NCI-H446 treated with DMSO at 0.1 percent for 48 hours (cell line): ENCODE results near the gene NCAPD3.

ENCODE experiments used
- DNase-seq: peaks from one replicate; lab custom pipeline; 2025; lab: John Stamatoyannopoulos, UW

NCAPD3 gene

DNA sequence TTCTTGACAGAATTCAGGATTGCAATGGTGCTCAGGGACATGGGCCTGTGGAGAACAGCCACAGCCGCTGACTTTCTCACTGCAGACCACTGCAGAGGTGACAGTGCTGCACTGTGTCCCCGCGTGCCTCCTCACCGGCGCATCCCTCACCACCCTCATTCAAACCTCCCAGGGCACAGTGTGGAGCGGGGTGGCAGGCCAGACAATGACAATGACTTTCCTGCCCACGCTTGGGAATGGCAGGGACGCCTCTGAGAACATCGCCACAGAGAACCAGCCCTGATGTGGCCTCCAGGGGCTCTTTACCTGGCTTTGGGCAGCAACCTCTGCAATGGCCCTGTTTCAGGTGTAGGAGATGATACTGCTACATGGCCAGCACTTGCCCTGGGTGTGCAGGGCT, 65.7 kb downstream of the NCAPD3 start:
- no peak for DNase-seq

DNA sequence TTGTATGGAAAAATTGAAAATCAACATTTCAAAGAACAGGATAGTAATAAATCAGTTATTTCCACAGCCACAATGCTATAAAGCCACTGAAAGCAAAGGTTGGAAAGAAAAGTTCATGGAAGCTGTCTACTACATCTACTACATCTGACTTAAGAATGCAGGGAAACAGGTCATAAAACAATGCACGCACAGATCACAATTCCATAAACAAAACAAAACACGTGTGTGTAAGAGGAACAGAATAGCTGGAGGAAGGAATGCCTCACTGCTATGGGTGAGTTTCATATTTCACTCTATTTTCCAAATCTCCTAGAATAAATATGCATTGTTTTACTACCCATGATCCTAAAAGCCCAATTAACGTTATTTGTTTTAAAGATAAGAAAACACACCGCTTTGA, 66.3 kb downstream of the NCAPD3 start:
- DNase-seq = no peak

DNA sequence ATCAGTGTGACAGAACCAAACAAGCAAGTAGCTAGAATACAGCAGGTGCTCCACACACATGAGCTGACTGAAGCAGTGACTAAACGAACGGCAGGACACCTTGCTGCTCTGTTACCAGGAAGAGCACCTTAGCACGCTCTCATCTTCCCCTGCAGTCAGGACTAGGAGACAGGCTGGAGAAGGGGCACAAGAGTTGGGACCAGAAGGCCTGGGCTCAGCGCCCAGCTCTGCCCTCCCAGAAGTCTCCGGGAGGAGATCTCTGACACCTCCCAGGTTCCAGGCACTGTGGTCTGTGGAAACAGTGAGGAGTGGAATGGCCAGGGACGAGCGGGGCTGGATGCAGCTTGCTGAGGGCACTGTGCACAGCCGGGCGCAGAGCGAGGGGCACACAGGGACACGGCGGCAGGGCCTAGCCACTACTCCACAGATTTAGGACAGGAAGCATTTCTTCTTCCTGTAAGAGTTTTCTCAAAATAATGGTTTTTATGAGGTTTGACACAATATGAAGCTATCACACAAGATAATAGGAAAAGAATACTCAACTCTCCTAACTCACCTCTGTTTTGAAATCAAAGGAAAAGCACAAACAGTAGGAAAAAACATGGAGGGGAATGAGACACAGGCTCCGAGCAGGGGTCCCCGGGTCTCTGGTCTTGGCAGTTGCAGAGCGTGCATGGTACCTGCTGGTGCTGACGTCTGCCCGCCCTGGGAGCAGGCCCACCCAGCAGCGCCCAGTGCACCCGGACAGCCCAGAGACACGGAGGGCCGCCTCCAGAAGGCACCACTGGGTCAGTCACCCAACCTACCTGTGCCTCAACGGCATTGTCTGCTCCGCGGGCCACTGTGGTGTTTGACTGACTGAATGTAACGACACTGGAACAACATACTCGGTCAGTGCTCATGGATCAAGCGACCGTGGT, 67.6 kb downstream of the NCAPD3 start:
- DNase-seq = no peak

DNA sequence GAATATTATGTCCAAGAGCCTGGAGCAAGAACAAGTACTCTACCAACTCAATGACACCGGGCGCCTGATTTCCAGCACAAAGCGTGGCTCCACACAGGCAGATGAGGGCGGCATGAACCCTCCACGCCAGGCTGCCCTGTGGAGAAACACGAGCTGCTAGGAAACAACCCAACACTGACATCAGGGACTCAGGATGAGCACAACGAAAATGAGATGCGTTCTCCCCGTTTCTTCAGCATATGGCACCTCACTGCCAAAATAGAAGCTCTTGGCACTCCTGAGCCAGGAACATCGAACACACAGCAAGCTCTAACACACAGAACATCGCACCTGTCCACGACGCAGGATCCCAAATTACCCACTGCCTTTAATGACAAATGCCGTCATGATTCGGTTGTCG, 68.3 kb downstream of the NCAPD3 start:
- DNase-seq = no peak

DNA sequence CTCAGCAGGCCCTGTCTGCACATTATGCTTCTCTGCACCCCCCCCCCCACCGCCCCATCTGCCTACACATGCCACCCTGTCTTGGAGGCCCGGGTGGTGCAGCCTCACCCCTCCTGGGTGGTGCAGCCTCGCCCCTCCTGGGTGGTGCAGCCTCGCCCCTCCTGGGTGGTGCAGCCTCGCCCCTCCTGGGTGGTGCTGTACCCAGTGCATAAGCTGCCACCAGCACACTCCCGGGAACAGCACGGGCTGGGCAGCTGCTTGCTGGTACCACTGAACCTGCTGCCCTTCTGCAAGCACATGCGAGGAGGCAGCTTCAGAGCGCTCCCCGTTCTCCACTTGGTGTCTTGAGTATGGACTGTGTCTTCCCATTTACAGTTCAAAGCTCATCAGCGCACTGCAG, 69.3 kb downstream of the NCAPD3 start:
- no peak for DNase-seq

DNA sequence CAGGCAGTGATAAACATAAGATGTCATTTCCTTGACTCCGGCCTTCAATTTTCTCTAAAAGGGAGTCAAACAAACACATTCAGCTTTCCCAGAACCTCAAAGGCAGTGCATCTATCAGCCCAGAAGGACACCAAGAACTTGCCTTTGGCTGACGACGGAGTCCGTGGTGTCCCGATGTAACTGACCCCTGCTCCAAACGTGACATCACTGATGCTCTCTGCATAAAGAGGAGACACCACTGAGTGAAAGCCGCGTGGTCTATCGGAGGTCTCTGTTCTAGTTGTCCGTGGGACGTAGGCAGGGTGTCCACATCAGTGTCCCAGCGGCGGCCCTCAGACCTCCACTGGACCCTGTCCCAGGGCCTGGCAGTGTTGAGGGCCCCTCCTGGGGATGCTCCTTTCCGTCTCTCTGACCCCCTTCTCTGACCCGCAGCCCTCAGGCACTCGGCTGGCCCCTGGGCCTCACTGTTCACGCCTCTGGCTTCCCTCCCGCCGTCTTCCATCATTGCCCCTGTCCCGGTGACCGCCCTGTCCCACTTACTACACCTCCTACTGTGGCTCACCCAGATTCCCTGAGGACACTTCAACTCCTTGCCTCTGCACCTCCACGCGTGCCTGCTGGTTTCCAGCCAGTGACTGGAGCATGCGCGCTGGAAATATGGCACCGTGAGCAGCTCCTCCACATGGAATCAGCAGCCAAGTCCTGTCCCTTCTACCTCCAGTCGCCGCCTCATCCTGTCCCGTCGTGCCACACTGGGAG, 70.4 kb downstream of the NCAPD3 start:
- no peak for DNase-seq

DNA sequence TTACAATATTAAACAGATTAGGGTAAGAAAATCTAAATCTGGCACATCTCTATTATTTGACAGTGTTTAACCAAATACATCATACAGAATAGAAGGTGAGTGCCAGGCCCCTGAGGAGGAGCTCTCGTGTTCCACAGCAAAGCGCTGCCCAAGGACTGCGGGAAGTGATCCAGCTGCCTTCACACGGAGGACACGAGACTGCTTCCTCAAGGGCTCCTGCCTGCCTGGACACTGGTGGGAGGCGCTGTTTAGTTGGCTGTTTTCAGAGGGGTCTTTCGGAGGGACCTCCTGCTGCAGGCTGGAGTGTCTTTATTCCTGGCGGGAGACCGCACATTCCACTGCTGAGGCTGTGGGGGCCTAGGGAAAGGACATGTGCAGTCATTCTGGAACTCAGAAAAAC, 71.1 kb downstream of the NCAPD3 start:
- DNase-seq = no peak

DNA sequence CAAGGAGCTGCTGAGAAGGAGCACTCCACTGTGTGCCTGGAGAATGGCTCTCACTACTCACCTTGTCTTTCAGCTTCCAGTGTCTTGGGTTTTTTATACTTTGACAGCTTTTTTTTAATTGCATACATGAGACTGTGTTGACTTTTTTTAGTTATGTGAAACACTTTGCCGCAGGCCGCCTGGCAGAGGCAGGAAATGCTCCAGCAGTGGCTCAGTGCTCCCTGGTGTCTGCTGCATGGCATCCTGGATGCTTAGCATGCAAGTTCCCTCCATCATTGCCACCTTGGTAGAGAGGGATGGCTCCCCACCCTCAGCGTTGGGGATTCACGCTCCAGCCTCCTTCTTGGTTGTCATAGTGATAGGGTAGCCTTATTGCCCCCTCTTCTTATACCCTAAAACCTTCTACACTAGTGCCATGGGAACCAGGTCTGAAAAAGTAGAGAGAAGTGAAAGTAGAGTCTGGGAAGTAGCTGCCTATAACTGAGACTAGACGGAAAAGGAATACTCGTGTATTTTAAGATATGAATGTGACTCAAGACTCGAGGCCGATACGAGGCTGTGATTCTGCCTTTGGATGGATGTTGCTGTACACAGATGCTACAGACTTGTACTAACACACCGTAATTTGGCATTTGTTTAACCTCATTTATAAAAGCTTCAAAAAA, 72.6 kb downstream of the NCAPD3 start:
- DNase-seq = no peak

DNA sequence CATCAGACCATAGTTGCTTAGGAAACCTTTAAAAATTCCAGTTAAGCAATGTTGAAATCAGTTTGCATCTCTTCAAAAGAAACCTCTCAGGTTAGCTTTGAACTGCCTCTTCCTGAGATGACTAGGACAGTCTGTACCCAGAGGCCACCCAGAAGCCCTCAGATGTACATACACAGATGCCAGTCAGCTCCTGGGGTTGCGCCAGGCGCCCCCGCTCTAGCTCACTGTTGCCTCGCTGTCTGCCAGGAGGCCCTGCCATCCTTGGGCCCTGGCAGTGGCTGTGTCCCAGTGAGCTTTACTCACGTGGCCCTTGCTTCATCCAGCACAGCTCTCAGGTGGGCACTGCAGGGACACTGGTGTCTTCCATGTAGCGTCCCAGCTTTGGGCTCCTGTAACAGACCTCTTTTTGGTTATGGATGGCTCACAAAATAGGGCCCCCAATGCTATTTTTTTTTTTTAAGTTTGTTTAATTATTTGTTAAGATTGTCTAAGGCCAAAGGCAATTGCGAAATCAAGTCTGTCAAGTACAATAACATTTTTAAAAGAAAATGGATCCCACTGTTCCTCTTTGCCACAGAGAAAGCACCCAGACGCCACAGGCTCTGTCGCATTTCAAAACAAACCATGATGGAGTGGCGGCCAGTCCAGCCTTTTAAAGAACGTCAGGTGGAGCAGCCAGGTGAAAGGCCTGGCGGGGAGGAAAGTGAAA, 73.4 kb downstream of the NCAPD3 start:
- DNase-seq = no peak

DNA sequence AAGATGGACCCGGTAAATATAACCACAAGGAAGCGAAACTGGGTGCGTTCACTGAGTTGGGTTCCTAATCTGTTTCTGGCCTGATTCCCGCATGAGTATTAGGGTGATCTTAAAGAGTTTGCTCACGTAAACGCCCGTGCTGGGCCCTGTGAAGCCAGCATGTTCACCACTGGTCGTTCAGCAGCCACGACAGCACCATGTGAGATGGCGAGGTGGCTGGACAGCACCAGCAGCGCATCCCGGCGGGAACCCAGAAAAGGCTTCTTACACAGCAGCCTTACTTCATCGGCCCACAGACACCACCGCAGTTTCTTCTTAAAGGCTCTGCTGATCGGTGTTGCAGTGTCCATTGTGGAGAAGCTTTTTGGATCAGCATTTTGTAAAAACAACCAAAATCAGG, 74.4 kb downstream of the NCAPD3 start:
- DNase-seq = no peak

DNA sequence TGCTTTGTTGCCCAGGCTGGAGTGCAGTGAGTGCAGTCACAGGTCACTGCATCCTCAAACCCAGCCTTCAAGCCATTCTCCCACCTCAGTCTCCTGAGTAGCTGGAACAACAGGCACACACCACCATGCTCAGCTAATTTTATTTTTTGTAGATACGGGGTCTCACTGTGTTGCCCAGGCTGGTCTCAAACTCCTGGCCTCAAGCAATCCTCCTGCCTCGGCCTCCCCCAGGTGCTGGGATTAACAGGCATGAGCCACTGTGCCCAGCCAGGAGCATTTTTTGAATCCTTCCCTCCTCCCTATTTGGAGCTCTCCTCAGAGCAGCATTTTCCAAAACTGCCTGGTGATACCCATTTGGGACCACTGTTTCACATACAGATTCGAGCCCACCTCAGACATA, 77.2 kb downstream of the NCAPD3 start:
- DNase-seq = no peak

DNA sequence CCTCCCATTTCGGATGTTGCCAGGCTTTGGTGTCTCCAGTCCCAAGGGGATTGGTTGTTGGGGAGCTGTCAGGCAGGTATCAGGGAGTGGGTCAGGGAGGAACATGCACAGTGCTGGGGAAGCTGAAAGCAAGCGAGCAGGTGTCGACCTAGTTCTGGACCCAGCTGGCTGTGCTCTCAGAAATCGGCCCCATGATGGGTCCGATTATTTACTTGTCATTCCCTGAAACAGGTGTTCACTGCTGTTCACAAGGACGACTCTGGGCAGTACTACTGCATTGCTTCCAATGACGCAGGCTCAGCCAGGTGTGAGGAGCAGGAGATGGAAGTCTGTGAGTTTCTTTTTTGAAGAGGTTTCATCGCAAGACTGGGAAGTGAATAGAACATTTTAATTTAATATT, 78.1 kb downstream of the NCAPD3 start:
- DNase-seq = no peak

DNA sequence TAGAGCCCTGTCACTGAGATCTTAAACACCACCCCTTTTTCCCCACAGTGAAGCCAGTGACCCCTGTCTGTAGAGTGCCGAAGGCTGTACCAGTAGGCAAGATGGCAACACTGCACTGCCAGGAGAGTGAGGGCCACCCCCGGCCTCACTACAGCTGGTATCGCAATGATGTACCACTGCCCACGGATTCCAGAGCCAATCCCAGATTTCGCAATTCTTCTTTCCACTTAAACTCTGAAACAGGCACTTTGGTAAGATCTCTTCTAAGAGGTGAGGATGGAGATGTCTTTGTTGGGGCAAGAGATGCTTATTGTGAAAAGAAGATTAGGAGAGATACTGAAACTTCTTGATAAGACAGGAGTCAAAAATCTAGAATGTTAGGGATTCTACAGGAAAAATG, 79.0 kb downstream of the NCAPD3 start:
- DNase-seq = no peak

DNA sequence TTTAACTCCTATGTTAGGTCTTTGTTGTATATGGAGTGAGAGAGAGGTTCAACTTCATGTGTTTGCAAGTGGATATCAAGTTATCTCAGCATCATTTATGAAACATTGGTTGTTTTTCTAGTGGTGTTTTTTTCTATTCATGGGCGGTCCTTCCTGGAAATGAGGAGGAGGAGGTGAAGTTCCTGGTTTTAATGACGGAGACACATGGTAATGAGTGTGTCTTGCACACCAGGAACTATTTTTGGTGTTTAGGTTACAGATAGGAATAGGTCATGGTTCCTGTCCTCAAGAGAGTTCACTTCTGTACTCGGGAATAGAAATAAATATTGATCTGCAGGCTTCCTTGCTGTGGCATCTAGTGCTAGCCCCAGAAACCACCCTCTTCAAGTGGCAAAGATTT, 80.0 kb downstream of the NCAPD3 start:
- no peak for DNase-seq

DNA sequence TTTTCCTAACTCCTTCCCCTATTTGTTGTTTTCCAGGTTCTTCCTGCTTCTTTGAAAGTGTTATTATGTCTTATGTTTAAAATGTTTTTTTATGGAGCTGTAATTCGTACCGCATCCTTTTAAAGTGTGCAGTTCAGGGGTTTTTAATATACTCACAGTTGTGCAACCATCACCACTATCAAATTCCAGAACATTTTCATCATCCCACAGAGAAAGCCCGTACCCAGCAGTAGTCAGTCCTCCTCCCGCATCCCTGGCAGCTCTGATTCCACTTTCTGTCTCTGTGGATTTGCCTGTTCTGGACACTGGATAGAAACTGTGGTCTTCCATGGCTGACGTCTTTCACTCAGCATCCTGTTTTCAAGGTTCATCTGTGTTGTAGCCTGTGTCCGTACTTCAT, 81.2 kb downstream of the NCAPD3 start:
- no peak for DNase-seq

DNA sequence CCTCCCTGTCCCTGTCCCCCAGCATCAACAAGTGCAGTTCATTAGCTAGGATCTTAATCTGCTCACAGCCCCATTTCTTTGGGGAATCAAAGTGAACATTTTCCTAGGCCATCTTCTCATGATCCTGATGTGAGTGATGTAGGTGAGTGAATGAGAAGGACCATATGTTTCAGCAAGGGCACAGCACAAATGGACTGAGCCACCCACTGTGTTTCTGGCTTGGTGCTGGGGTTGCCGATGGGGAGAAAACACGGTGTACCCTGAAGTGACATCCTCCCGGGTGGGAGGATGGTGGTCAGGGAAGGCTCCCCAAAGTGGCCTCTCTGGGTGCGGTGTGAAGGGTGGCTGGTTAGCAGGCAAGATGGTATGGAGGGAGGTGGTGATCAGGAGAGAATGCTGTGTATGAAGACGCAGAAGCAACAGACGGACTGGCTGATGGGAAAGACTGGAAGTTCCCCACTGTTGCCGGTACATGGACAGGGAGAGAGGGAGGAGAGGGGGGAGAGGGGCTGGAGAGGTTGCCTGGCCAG, 82.7 kb downstream of the NCAPD3 start:
- DNase-seq = no peak

DNA sequence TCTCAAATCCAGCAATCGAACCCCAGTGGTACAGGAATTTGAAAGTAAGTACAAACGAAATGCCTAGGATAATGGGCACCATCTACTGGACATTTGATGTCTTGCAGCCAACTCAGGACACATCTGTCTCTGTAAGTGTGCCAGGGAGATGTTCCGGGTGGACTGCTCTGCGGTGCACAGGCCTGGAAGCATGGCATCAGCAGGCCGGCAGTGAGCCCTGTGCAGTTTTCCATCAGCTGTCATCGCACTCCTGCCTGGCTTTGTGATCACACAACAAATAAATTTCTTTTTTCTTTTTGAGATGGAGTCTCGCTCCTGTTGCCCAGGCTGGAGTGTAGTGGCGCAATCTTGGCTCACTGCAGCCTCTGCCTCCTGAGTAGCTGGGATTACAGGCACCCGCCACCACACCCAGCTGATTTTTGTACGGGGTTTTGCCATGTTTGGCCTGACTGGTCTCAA, 83.9 kb downstream of the NCAPD3 start:
- DNase-seq = peak; percentile 85

DNA sequence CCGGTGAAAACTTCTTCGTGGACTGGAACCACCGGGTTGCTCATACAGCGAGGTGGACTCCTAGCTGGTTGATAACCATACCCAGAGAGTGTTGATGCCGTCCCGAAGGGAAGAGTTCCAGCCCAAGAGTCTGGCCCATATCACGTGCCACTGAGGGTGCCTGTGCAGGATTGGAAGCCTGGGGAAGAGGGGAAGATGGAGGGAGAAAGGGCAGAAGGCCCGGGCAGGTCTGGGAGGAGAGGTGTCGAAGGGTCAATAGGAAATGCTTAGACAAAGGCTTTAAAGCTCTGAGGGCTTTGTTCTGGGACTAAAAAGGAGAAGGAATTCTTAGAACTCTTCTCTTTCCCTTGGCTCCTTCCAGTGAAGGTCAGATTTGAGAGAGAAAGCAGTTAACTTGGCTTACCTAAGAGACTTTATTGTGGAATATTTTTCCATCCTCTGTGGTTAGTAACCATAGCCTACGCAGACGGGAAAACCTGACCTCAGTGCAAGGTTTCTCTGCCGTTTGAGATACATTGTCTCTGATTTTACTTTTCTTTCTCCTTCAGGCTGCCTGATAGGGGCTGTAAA, 84.4 kb downstream of the NCAPD3 start:
- DNase-seq = no peak

DNA sequence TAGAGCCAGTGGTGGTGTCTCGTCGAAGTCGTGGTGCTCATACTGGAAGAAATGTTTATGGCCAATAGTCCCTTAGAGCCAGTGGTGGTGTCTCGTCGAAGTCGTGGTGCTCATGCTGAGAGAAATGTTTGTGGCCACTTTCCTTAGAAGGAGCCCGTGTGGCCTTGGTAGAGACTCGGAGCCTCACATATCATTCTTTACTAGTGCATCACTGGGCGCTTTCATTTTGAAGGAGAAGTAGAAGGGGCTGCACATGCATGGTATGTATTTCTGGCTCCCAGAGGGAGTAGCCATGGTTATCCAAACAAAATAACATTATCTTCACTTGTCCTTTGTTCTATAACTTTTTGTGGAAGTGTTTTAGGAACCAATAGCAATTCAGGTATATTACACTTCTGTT, 85.4 kb downstream of the NCAPD3 start:
- DNase-seq = no peak

DNA sequence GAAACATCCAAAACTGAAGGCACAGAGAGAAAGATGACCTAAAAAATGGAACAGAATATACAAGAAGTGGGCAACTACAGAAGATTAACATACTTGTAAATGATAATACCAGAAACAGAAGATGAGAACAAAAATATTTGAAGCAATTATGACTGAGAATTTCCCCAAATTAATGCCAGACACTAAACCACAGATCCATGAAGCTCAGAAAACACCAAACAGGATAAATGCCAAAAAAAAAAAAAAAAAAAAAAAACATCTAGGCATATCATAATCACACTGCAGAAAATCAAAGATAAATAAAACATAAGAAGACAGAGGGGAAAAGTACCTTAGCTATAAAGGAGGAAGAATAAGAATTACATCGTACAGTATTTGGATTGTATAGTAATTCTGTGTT, 89.6 kb downstream of the NCAPD3 start:
- no peak for DNase-seq

DNA sequence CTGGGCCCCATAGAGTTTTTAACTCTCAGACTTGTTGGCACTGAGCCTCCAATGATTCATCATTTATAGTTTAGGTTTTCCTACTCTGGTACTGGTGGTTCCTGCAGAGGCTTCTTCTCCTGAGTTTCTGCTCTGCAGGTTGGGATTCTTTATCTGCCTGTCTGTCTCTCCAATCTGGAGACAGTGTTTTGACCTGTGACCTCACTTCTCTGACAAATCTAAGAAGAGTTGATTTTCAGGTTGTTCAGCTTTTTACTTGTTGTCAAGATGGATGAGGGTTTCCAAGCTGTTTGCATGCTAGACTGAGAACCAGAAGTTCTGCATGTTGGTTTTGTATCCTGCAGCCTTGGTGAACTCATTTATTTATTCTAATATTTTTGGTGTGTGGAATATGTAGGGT, 91.0 kb downstream of the NCAPD3 start:
- no peak for DNase-seq
